NCI-H2029 treated with DMSO at 0.1 percent for 48 hours (cell line): Measurements from ENCODE around the gene MYOD1.
A peak's percentile ranks its signal among the peaks of the same experiment; 100 is the strongest.

Source experiments
- DNase-seq: peaks from one replicate; lab custom pipeline; 2025; lab: John Stamatoyannopoulos, UW

MYOD1 gene

GRCh38 chr11:17750013-17750800 is 30.8 kb downstream of the MYOD1 start:
- no peak for DNase-seq

- no peak for DNase-seq
These were observed 31.4 kb downstream of the MYOD1 start for GRCh38 chr11:17750801-17751165.

DNA sequence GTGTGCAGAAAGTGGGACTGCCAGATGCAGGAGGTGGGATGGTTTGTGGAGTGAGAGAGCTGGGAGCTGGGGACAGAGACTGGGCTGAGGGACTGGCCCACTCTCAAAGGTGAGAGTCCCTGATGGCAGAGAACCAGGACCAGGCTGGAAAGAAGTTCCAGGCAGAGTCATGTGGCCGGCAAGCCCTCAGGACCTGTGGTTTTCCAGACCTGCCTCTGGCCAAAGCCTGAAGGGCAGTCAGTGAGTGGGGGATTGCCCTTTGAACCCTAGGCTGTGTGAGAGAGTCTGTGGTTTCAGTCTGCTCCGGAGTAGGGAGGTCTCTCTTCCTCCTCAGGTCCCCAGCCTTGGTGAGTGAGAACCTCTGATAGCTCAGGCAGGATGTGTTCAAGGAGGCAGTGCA is 32.2 kb downstream of the MYOD1 start:
- no peak for DNase-seq

DNA sequence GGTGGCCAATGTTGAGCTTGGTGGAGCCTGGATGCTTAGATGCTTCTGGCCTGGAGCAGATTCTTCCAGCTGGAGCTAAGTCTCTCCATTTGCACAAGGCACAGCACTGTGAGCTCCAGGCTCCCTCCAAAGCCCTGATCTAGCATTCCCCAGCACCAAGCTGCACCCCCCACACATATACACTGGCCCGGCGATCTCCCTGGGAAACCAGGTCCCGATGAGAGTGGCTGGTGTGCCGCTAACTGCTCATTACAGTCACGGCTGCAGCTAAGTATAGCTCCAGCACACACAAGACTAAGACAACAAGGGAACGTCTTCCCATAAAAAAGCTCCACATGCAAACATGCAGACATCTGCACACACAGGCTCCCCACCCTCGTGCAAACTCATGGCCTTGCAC is 32.8 kb downstream of the MYOD1 start:
- no peak for DNase-seq

DNA sequence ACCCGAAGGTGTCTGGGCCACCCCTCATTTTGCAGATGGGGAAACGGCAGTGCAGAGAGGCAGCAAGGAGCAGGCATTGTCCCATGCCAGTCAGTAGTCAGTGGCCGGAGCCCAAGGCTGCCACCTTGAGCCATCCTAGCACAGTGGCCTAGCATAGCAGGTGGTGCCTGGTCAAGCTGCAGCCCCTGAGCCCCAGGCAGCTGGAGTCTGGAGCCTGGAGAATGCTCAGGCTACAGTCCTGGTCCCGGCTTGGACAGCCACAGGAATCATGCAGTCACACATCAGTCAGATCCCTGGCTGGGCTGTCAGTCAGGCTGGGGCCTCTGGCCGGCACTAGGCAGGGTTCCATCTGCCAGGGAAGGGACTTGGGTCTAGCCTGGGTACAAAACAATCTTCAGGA is 33.8 kb downstream of the MYOD1 start:
- DNase-seq: no peak

GRCh38 chr11:17753641-17754040 is 34.3 kb downstream of the MYOD1 start:
- no peak for DNase-seq

- no peak for DNase-seq
These were observed 36.5 kb downstream of the MYOD1 start for GRCh38 chr11:17755891-17756290.

GRCh38 chr11:17760102-17761029 is 41.0 kb downstream of the MYOD1 start:
- DNase-seq: peak; percentile 89

- no peak for DNase-seq
These were observed 43.1 kb downstream of the MYOD1 start for GRCh38 chr11:17762309-17762974.

GRCh38 chr11:17763244-17763643 is 43.9 kb downstream of the MYOD1 start:
- no peak for DNase-seq

DNA sequence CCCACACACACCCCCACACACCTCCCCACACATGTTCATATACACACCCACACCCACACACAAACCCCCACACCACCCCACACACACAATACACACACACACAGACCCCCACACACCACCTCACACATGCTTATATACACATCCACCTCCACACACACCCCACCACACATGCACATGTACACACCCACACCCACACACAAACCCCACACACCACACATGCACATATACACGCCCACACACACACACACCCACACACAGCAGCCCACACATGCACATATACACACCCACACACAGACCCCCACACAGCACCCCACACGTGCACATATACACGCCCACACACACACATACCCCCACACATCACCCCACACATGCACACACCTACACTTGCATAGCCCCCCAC is 44.3 kb downstream of the MYOD1 start:
- DNase-seq: no peak

DNA sequence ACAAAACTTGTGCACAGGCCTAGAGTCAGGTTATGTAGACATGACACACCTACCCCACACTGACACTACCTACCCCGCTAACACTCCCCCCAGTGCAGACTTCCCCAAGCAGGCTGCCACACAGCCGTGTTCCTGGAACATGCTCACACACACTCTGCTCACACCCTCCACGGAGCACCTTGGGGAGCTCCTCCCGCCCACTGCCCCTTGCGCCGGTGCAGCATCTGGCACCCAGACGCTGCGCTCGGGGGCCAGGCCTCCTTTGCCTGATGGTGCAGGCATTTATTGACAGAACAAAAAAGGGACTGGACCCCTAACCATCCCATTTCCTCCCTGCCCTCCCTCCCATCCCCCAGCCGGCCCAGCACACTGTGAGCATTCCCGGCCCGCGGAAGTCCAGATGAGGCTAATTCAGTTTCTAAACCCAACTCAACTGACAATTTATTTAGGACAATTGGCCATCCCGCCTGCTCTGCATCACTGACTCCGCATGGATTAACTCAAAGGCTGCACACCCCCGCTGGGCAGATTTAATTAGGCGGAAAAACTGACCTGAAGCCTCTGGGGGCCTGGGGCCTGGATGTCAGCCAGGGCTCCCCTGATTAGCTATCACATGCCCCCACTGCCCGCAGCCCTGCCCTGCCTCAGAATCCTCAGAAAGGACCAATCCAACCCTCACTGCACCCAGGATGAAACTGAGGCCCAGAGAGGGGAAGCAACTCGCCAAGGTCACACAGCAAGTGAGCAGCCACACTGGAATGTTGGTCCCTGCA is 45.3 kb downstream of the MYOD1 start:
- DNase-seq: no peak

DNA sequence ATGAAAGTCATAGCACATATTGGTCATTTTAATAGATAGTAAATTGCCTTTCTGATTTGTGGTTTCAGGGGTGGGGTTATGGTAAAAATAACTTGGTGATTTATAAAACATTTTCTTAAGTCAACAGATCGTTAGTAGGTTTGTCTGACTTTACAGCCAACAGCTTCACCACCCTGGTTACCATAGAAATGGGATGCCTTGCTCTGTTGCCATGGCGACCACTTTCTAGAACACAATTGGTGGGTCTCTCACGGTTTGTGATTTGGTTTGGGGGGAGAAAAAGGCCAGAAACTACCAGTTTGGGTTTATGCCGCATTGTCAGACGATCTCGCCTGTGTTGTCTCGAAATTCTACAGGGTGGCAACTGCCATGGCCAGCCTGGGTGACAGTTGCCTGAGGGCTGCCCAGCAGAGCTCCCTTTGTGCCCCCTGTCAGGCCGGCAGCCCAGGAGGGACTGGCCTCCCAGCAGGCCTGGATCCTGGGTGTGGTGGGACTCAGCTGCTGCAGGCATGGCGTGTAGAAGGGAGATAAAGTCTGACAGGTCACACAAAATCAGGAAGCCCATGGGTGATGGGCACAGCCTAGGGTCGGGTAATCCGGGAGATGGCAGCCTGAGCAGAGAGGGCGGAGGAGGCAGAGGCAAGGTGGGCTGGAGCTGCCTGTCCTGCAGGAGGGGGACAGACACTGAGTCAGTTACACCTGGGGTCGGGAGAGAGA is 46.1 kb downstream of the MYOD1 start:
- no peak for DNase-seq

GRCh38 chr11:17766073-17766359 is 46.6 kb downstream of the MYOD1 start:
- no peak for DNase-seq

DNA sequence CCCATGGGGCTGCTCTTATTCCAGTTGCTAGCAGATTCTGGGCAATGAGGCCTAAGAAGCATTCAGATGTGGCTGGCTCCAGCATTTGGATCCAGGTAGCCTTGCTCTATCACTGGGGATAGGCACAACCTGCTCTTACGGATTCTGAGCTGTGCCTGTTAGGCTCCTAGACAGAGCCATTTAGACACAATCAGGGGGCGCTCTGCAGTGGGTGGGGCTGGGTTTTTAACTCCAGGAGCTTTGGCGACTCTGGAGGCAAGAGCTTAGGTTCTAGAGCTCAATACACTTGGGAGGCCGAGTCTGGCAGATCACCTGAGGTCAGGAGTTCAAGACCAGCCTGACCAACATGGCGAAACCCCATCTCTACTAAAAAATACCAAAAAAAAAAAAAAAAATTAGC is 47.2 kb downstream of the MYOD1 start:
- no peak for DNase-seq

DNA sequence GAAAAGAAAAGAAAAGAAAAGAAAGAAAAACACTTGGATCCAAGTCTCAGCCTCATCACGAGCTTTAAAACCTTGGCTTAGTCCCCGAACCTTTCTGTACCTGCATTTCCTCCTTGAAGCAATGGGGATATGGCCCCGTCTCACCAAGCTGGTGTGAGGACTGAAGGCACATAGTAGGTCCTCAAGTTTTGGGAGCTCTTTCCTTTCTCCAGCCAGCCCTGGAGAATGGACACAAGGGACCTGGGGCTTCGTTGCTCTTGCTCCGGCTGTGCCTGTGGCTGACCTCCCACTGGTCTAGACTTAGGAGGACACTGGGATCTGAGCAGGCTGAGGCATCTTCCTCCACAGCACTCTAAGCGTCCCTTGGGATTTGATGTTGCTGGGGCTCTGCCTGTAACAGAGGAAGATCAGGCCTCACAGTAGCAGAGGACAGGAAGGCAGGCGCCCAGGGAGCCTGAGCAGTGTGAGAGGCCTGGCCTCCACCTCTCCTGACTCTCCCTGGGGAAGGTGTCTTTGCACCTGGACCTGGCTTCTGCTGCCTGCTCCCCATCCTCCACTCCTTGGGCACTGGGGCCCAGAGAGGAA is 48.0 kb downstream of the MYOD1 start:
- DNase-seq: no peak

- no peak for DNase-seq
These were observed 48.5 kb downstream of the MYOD1 start for GRCh38 chr11:17767914-17768313.

DNA sequence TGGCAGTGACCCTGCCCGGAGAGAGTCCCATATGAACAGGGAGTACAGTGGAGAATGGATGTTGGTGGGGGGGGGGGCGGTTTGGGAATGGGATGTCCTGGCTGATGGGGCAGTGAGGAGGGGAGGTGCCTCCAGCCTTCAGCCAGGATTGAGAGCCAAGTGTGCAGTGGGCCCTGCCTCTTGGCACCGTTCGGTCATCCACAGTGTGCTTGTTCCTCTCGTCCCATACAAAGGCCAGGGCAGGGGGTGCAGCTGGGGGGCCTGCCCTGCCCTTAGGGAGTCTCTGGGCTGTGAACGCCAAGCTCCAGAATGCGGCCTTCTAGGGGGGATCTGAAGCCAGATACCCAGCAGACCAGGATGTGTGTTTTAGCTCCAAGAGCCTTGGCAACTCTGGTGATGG is 49.2 kb downstream of the MYOD1 start:
- DNase-seq: no peak

GRCh38 chr11:17769218-17769617 is 49.8 kb downstream of the MYOD1 start:
- no peak for DNase-seq

GRCh38 chr11:17770048-17770652 is 50.8 kb downstream of the MYOD1 start:
- DNase-seq: no peak

GRCh38 chr11:17770917-17771316 is 51.5 kb downstream of the MYOD1 start:
- no peak for DNase-seq
